Right atrium auricular region (tissue), 2 donors: ENCODE data around the gene ZNF670. TPM values are rescaled to one million over a fixed set of nuclear protein-coding genes. Genes with fewer than 3 reads are reported as not detected.
A peak's percentile ranks its signal among the peaks of the same experiment; 100 is the strongest.

ENCODE experiments used
- DNase-seq: peaks from one replicate; pipeline ENCODE4 v3.0.0-alpha.2; 2019; ENCODE audit warnings: low spot score
- H3K27ac ChIP-seq, 2 donors: fragments of 200-600 bp; sonication (generic); 1 replicate in 1 of 2; 2 replicates in 1 of 2; pipeline ENCODE4 v1.5.1; 2016 to 2019
- H3K27me3 ChIP-seq, 2 donors: fragments of 200-600 bp; sonication (generic); one replicate each; pipeline versions ENCODE4 v1.5.1 to v1.6.0; 2017 to 2019
- H3K36me3 ChIP-seq: fragments of 200-600 bp; sonication (generic); one replicate; pipeline ENCODE4 v1.5.1; 2016
- H3K4me1 ChIP-seq, 2 donors: fragments of 200-600 bp; sonication (generic); one replicate each; pipeline versions ENCODE4 v1.5.1 to v1.6.0; 2017 to 2019
- H3K4me3 ChIP-seq, 2 donors: fragments of 200-600 bp; sonication (generic); 1 replicate in 1 of 2; 2 replicates in 1 of 2; pipeline ENCODE4 v1.5.1; 2017 to 2019; ENCODE audit warnings: mild to moderate bottlenecking in 1 of 2, moderate library complexity in 1 of 2
- H3K9me3 ChIP-seq, 2 donors: fragments of 200-600 bp; sonication (generic); one replicate each; pipeline ENCODE4 v1.5.1; 2019
- total RNA-seq, 2 donors: library from RNA; depleted of rRNA; stranded (reverse); fragments of >200 nt; gene quantifications; one replicate each; pipeline ENCODE4 v1.1.0, GENCODE V29; 2016
- TF ChIP-seq, protein P1 (sequence below), 2 donors: fragments of 200-600 bp; sonication (generic); IDR thresholded peaks; one replicate each; pipeline ENCODE4 v1.5.1; 2019; ENCODE audit warnings: antibody characterized with exemption in 2 of 2

The ZNF670 gene
- total RNA-seq, 2 donors from 2014 or later = 0.93 to 1.8 TPM

DNA sequence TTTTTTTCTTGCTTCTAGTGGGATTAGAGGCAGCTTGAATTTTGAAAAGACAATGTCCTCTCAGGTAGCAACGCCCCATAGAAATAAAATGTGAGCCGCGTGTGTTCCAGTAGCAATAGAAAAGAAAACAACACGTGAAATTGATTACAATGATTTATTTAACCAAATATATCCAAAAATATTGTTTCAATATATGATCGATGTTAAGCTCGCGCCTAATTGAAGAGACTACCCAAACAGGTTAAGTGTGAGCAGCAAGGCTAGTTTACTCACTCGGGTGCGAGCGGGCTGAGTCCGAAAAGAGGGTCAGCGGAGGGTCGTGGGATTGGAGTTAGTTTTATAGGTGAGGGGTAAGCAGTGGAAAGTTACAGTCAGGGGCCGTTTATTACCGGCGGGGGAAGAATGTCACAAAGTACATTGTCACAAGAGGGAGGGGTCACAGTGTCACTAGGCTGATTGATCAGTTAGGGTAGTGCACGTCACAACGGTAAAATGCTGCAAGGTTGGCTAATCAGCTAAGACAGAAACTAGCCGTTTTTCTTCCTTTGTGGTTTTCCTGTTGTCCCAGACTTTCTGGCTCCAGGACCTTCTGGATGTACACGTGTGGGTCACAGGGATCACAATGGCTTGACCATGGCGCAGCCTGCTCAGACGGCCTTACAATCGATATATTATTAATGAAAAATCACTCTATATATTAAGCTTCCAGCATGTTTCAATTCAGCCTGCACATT, 697 bp upstream of the ZNF670 start:
- Histone ChIP-seq H3K36me3 (no peaks in the 10 kb centered on the region), H3K9me3 (no peaks in the 10 kb centered on the region), H3K27me3 (no peaks in the 10 kb centered on the region), H3K4me3 (peak overlapping the region; percentile 69 to 91), H3K4me1 (peaks cover 0 to 18% of the 10 kb centered on the region in 2 donors), H3K27ac (no peak overlapping the region)
- TF ChIP-seq, protein P1, sequence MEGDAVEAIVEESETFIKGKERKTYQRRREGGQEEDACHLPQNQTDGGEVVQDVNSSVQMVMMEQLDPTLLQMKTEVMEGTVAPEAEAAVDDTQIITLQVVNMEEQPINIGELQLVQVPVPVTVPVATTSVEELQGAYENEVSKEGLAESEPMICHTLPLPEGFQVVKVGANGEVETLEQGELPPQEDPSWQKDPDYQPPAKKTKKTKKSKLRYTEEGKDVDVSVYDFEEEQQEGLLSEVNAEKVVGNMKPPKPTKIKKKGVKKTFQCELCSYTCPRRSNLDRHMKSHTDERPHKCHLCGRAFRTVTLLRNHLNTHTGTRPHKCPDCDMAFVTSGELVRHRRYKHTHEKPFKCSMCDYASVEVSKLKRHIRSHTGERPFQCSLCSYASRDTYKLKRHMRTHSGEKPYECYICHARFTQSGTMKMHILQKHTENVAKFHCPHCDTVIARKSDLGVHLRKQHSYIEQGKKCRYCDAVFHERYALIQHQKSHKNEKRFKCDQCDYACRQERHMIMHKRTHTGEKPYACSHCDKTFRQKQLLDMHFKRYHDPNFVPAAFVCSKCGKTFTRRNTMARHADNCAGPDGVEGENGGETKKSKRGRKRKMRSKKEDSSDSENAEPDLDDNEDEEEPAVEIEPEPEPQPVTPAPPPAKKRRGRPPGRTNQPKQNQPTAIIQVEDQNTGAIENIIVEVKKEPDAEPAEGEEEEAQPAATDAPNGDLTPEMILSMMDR (IDR thresholded peaks at IDR 0.05) = no peak
- DNase-seq = no peak

DNA sequence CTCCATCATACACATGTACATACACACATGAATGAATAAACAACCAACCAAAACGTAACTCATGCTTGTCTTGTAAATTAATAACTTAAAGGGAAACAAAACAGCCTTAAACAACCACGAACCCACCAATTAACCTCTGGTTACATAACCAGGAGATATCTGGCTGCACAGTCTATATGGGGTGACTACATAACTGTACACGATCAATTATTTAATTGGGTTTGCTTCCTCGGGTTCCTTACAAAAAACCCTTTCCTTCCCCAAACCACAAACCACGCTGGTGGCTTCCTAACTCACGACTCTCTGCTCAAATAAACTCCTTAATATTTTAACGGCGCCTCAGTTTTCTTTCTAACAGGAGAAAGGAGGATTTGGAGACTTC, 744 bp downstream of the ZNF670 start:
- TF ChIP-seq, protein P1 (IDR thresholded peaks at IDR 0.05) = no peak
- Histone ChIP-seq H3K27me3 (no peaks in the 10 kb centered on the region), H3K36me3 (no peaks in the 10 kb centered on the region), H3K27ac (peak overlapping the region; percentile 57 to 86), H3K4me1 (peaks cover 0 to 18% of the 10 kb centered on the region in 2 donors), H3K4me3 (peak overlapping the region; percentile 69 to 91), H3K9me3 (no peaks in the 10 kb centered on the region)
- no peak for DNase-seq

DNA sequence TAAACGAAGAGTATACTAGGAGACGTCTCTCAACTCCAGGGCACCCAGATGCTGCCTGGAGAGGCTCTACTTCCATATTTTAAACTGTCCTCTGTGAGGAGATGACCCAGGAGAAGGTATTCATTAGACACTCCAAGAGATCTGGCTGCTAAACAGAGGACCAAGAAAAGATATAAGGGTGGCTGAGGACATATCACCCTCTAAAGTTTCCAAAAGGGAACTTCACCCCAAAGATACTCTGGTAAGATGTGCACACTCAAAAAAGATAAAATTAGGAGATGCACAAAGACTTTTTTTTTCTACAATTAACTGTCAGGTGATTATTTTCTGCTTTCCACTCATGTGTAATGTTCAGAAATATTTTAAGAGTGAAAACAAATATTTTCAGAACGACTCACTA, 1.4 kb downstream of the ZNF670 start:
- H3K9me3 ChIP-seq = no peaks in the 10 kb centered on the region
- peaks cover 0 to 18% of the 10 kb centered on the region in 2 donors for H3K4me1 ChIP-seq
- H3K36me3 ChIP-seq = no peaks in the 10 kb centered on the region
- TF ChIP-seq, protein P1 (IDR thresholded peaks at IDR 0.05) = no peak
- no peak for DNase-seq
- H3K27me3 ChIP-seq = no peaks in the 10 kb centered on the region
- H3K4me3 ChIP-seq = no peak overlapping the region
- H3K27ac ChIP-seq = no peak overlapping the region

DNA sequence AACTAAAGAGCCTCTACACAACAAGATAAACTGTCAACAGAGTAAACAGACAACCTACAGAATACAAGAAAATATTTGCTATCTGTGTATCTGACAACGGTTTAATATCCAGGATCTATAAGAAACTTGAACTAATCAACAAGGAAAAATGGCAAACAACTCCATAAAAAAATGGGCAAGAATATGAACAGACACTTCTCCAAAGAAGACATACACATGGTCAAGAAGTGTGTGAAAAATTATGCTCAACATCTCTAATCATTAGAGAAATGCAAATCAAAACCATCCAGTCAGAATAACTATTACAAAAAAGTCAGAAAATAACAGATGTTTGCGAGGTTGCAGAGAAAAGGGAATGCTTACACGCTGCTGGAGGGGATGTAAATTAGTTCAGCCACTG, 8.0 kb downstream of the ZNF670 start:
- Histone ChIP-seq H3K36me3 (no peaks in the 10 kb centered on the region), H3K27ac (no peak overlapping the region), H3K27me3 (no peaks in the 10 kb centered on the region), H3K4me1 (no peaks in the 10 kb centered on the region), H3K4me3 (no peak overlapping the region), H3K9me3 (no peaks in the 10 kb centered on the region)
- TF ChIP-seq, protein P1 (IDR thresholded peaks at IDR 0.05) = no peak
- no peak for DNase-seq

DNA sequence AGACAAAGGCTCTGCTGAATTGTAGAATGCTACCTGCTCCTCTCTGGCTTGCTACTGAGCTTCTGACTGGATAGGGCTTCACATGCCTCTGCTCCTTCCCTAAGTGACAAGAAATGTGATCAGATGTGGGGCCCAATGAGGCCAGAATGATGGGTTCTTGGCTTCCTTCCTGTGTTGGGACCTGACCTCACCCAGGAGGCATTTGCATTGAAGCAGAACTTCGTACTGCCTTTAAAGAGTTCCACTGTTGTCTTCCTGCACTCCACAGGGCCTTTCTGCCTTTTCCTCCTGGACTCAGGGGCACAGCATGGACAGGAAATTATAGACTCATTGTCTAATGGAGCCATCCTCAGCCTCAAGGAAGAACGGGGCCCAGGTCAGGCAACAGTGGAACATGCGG, 14.3 kb downstream of the ZNF670 start:
- H3K36me3 ChIP-seq = no peaks in the 10 kb centered on the region
- no peaks in the 10 kb centered on the region for H3K27me3 ChIP-seq
- no peaks in the 10 kb centered on the region for H3K4me1 ChIP-seq
- no peak for DNase-seq
- H3K27ac ChIP-seq = no peak overlapping the region
- no peaks in the 10 kb centered on the region for H3K9me3 ChIP-seq
- TF ChIP-seq, protein P1 (IDR thresholded peaks at IDR 0.05) = no peak
- no peak overlapping the region for H3K4me3 ChIP-seq

DNA sequence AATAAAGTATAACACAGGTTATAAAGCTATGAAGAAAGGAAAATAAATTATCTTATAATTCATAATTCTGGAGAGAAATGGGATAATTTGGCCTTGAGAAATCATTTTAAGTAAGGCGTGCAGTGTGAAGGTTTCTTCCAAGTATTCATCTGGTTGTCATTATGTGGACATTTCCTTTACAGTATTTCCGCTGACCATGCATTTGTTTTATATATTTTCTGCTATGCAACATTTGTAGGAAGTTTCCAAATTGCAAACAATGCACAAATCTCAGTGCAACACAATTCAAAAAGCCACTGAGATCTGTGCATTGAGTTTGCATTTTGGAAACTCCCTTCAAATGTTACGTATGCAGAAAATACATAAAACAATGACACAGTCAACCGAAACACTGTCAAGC, 17.8 kb downstream of the ZNF670 start:
- Histone ChIP-seq H3K4me3 (no peak overlapping the region), H3K4me1 (no peaks in the 10 kb centered on the region), H3K27me3 (no peaks in the 10 kb centered on the region), H3K36me3 (no peaks in the 10 kb centered on the region), H3K27ac (no peak overlapping the region), H3K9me3 (peaks cover 0 to 4% of the 10 kb centered on the region in 2 donors)
- TF ChIP-seq, protein P1 (IDR thresholded peaks at IDR 0.05) = no peak
- DNase-seq = no peak
